HEK293T (cell line): ENCODE measurements around the gene DENND1B.

Source experiments
- ELF4 ChIP-seq: fragments of 450-650 bp; IDR thresholded peaks from 2 replicates; pipeline ENCODE4 v1.6.1; 2017; ENCODE audit warnings: antibody characterized with exemption
- FOXK2 ChIP-seq: fragments of 450-650 bp; IDR thresholded peaks from 2 replicates; pipeline ENCODE4 v1.6.1; 2016; ENCODE audit warnings: mild to moderate bottlenecking
- FOXM1 ChIP-seq: fragments of 450-650 bp; IDR thresholded peaks from 2 replicates; pipeline ENCODE4 v1.6.1; 2017; ENCODE audit warnings: mild to moderate bottlenecking, borderline replicate concordance
- PKNOX1 ChIP-seq: fragments of 450-650 bp; IDR thresholded peaks from 2 replicates; pipeline ENCODE4 v1.6.1; 2016
- SP1 ChIP-seq: fragments of 450-650 bp; IDR thresholded peaks from 2 replicates; pipeline ENCODE4 v1.6.1; 2017
- TARDBP ChIP-seq: fragments of 450-650 bp; IDR thresholded peaks from 2 replicates; pipeline ENCODE4 v1.6.1; 2016
- ZNF384 ChIP-seq: fragments of 450-650 bp; IDR thresholded peaks from 2 replicates; pipeline ENCODE4 v1.6.1; 2016

GRCh38 chr1:197486946-197487345 is 288.3 kb downstream of the DENND1B start:
- TF ChIP-seq ZNF384 (no peak), ELF4 (no peak), FOXK2 (no peak), SP1 (no peak), TARDBP (no peak), FOXM1 (no peak), PKNOX1 (no peak)
